K562 (cell line): ENCODE results near the gene CNTNAP4.

Experiments used
- POLR2AphosphoS5 ChIP-seq: IDR thresholded peaks from 2 replicates; pipeline ENCODE4 v1.6.1; 2011; ENCODE audit warnings: mild to moderate bottlenecking, low read depth, low read length, moderate library complexity; ENCODE audit not compliant: control insufficient read depth, insufficient read depth
- POLR3A ChIP-seq: IDR thresholded peaks from 2 replicates; pipeline ENCODE4 v1.6.1; 2011; ENCODE audit warnings: borderline replicate concordance, mild to moderate bottlenecking, moderate library complexity; ENCODE audit not compliant: insufficient read length, insufficient read depth; ENCODE audit errors: extremely low read depth
- RAD51 ChIP-seq: fragments of 450-650 bp; IDR thresholded peaks from 2 replicates; pipeline ENCODE4 v1.7.1; 2016; ENCODE audit warnings: low read depth, mild to moderate bottlenecking, borderline replicate concordance
- YY1 ChIP-seq, 3 experiments: IDR thresholded peaks; 2 replicates each; pipeline ENCODE4 v1.6.1; 2011; ENCODE audit warnings: low read length in 2 of 3, mild to moderate bottlenecking in 2 of 3, moderate library complexity in 2 of 3, borderline replicate concordance in 1 of 3, control low read depth in 1 of 3, low read depth in 1 of 3; ENCODE audit not compliant: insufficient read depth in 3 of 3, insufficient replicate concordance in 2 of 3, control insufficient read depth in 1 of 3, insufficient read length in 1 of 3; ENCODE audit errors: extremely low read depth in 1 of 3
- ZNF197 ChIP-seq: fragments of 200-800 bp; sonication (Bioruptor generic); IDR thresholded peaks from 2 replicates; pipeline ENCODE4 v1.6.1; 2016; ENCODE audit warnings: low read depth, missing genetic modification characterization, missing compliant biosample characterization
- TF ChIP-seq, protein P1 (sequence below), 2 experiments: fragments of 450-650 bp; IDR thresholded peaks; 2 replicates each; pipeline ENCODE4 v1.6.1; 2016
- TF ChIP-seq, protein P2 (sequence below): fragments of 450-650 bp; formaldehyde crosslinking; conservative IDR thresholded peaks from 2 replicates; pipeline ENCODE4 v1.4.0; 2022; ENCODE audit warnings: mild to moderate bottlenecking, missing genetic modification characterization

DNA sequence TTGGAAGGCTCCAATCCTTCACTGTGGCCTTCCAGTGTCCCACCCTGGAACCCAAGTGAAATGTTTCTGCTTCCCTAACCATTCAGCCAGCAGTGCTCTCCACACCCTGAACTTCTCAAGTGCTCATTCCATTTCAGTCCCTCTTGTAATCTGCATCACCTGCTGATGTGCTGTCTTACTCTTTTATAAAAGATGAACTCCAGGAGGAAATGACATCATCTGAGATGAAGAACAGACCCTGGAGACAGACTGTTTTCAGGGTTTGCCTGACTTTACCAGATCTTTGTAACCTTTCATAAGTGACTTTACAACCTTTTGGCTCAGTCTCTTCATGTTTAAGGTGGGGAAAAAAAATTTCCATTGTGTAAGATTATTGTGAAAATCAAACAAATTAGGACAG lies 61.3 kb downstream of the CNTNAP4 start:
- TF ChIP-seq, protein P1, sequence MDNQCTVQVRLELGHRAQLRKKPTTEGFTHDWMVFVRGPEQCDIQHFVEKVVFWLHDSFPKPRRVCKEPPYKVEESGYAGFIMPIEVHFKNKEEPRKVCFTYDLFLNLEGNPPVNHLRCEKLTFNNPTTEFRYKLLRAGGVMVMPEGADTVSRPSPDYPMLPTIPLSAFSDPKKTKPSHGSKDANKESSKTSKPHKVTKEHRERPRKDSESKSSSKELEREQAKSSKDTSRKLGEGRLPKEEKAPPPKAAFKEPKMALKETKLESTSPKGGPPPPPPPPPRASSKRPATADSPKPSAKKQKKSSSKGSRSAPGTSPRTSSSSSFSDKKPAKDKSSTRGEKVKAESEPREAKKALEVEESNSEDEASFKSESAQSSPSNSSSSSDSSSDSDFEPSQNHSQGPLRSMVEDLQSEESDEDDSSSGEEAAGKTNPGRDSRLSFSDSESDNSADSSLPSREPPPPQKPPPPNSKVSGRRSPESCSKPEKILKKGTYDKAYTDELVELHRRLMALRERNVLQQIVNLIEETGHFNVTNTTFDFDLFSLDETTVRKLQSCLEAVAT (IDR thresholded peaks at IDR 0.05) = no peak
- TF ChIP-seq, protein P2, sequence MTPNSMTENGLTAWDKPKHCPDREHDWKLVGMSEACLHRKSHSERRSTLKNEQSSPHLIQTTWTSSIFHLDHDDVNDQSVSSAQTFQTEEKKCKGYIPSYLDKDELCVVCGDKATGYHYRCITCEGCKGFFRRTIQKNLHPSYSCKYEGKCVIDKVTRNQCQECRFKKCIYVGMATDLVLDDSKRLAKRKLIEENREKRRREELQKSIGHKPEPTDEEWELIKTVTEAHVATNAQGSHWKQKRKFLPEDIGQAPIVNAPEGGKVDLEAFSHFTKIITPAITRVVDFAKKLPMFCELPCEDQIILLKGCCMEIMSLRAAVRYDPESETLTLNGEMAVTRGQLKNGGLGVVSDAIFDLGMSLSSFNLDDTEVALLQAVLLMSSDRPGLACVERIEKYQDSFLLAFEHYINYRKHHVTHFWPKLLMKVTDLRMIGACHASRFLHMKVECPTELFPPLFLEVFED = no peak
- TF ChIP-seq YY1 (IDR thresholded peaks at IDR 0.05; ENCODE audit: borderline replicate concordance in 1 of 3, control insufficient read depth in 1 of 3, extremely low read depth in 1 of 3, insufficient read depth in 3 of 3, insufficient read length in 1 of 3, insufficient replicate concordance in 2 of 3, low read depth in 1 of 3, low read length in 2 of 3) = no peak
- TF ChIP-seq POLR2AphosphoS5 = no peak
- no peak for TF ChIP-seq POLR3A
- no peak for TF ChIP-seq ZNF197 (CRISPR knock-in tag)
- TF ChIP-seq RAD51 = no peak
